ENCODE measurements around the gene B4GALT3. TPM values are rescaled to one million over a fixed set of nuclear protein-coding genes. Genes with fewer than 3 reads are reported as not detected.

B4GALT3 gene
- total and polyA plus RNA-seq, 4 donors = 25.7 to 34.6 (median 31.1) TPM

DNA sequence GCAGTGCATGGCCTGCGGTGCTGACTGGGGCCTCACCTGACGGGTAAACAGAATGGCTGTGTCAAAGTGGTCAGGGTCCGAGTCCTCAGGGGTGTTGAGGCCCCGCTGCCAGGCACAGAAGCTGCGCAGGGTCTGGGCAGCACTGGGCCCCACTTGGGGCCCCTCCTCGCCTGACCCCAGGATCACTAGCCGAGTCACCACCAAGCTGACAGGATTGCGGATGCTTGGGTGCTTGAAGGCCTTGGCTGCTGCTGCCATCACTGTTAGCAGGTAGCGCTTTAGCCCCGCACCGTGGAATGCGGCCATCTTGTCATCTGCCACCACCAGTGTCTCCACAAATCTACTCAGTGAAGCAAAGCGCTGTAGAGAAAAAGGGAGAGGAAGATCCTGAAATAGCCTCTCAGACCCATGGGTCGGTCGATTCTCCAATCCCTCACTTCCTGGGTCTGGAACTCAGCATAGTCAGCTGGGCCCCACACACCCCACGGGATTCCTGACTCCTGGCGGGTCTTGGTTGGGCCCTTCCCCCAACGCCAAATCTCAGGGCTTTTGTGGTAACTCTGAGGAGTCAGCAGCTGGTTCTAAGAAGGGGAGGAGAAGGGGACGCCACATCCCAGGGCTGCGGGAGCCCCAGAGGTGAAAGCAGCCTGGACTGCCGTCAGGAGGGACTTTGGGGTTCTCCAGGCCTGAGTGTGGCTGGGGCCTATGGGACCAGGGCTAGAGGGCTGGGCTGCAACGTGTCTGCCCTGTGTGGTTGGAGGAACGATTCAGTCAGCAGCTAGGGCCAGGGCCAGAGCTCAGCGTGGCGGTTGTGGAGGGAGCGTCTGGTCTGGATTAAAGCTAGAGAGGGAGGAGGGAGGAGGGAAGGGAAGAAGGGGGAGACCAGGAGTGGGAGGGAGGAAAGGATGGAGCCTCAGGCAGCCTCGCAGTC lies 19.5 kb upstream of the B4GALT3 start:
- Histone ChIP-seq H3K9me3 (ENCODE audit: control insufficient read depth in 4 of 4, insufficient read depth in 3 of 4, low read length in 3 of 4) (no peaks in the 10 kb centered on the region), H3K4me3 (peak overlapping the region; percentile 7), H3K27me3 (ENCODE audit: control insufficient read depth in 3 of 3, insufficient read depth in 3 of 3, low read length in 2 of 3) (no peaks in the 10 kb centered on the region), H3K4me1 (ENCODE audit: control insufficient read depth in 5 of 5, insufficient read depth in 5 of 5, low read length in 5 of 5) (peaks cover 0 to 56% (median 37%) of the 10 kb centered on the region in 5 donors), H3K27ac (ENCODE audit: low read depth in 1 of 2, low read length in 1 of 2) (no peak overlapping the region), H3K36me3 (ENCODE audit: control insufficient read depth in 4 of 4, insufficient read depth in 4 of 4, low read length in 4 of 4) (peaks cover 0 to 3% (median 0%) of the 10 kb centered on the region in 4 donors), H3K9ac (ENCODE audit: insufficient read depth in 1 of 2, low read length in 2 of 2) (peak overlapping the region in 1 of 2 donors; percentile 34)
- DNase-seq = peak; percentile 62 to 81 (median 74)
- TF ChIP-seq, protein P1, sequence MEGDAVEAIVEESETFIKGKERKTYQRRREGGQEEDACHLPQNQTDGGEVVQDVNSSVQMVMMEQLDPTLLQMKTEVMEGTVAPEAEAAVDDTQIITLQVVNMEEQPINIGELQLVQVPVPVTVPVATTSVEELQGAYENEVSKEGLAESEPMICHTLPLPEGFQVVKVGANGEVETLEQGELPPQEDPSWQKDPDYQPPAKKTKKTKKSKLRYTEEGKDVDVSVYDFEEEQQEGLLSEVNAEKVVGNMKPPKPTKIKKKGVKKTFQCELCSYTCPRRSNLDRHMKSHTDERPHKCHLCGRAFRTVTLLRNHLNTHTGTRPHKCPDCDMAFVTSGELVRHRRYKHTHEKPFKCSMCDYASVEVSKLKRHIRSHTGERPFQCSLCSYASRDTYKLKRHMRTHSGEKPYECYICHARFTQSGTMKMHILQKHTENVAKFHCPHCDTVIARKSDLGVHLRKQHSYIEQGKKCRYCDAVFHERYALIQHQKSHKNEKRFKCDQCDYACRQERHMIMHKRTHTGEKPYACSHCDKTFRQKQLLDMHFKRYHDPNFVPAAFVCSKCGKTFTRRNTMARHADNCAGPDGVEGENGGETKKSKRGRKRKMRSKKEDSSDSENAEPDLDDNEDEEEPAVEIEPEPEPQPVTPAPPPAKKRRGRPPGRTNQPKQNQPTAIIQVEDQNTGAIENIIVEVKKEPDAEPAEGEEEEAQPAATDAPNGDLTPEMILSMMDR (IDR thresholded peaks at IDR 0.05; ENCODE audit: control extremely low read depth, extremely low read depth) = no peak
- no peak for ATAC-seq (ENCODE audit: insufficient read depth, low FRiP score)
- 83 to 92% methylated on average over 27 of the region's 27 CpGs for WGBS, 2 donors

DNA sequence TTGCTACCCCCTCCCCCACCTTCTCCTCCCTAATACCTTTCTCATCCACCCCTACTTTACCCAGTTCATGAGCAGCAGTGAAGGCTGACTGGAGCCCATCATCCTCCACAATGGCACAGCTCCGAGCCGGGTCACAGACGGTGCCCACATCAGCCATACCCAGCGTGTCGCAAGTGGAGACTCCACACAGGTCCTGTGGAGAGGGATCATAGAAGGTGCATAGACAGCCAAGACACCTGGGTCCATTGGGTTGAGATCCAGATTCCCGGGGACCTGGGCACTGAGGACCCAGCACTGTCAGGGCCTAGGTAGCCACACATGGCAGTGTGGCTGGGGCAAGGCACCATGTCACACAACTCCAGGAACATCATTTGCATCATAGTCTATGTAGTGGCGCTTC lies 18.8 kb upstream of the B4GALT3 start:
- DNase-seq (no peak), ATAC-seq (ENCODE audit: insufficient read depth, low FRiP score) (no peak)
- TF ChIP-seq, protein P1 (IDR thresholded peaks at IDR 0.05; ENCODE audit: control extremely low read depth, extremely low read depth) = no peak
- peaks cover 0 to 49% (median 32%) of the 10 kb centered on the region in 5 donors for H3K4me1 ChIP-seq (ENCODE audit: control insufficient read depth in 5 of 5, insufficient read depth in 5 of 5, low read length in 5 of 5)
- no peaks in the 10 kb centered on the region for H3K27me3 ChIP-seq (ENCODE audit: control insufficient read depth in 3 of 3, insufficient read depth in 3 of 3, low read length in 2 of 3)
- WGBS, 2 donors = 95 to 96% methylated on average over 7 of the region's 7 CpGs
- no peak overlapping the region for H3K9ac ChIP-seq (ENCODE audit: insufficient read depth in 1 of 2, low read length in 2 of 2)
- no peaks in the 10 kb centered on the region for H3K9me3 ChIP-seq (ENCODE audit: control insufficient read depth in 4 of 4, insufficient read depth in 3 of 4, low read length in 3 of 4)
- H3K4me3 ChIP-seq = no peak overlapping the region
- no peak overlapping the region for H3K27ac ChIP-seq (ENCODE audit: low read depth in 1 of 2, low read length in 1 of 2)
- H3K36me3 ChIP-seq (ENCODE audit: control insufficient read depth in 4 of 4, insufficient read depth in 4 of 4, low read length in 4 of 4) = peaks cover 0 to 3% (median 0%) of the 10 kb centered on the region in 4 donors

DNA sequence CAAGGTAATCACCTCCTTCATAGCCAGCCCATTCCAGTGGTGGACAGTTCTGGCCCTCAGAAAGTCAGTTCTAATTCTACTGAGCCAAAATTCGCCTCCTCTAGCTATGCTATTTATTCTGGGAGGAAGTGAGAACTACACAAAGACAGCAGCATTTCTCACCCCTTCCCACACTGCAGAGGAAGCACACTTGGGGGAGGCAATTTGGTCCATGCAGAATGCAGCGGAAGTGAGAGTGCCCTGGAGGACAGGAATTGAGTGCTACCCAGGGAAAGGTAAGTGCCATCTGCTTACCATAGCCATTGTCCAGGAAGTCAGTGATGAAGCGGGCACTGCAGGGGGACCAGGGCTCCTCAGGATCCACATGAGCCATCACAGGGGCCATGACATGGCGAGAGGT lies 17.9 kb upstream of the B4GALT3 start:
- TF ChIP-seq, protein P1 (IDR thresholded peaks at IDR 0.05; ENCODE audit: control extremely low read depth, extremely low read depth) = no peak
- 71 to 74% methylated on average over 4 of the region's 4 CpGs for WGBS, 2 donors
- H3K9me3 ChIP-seq (ENCODE audit: control insufficient read depth in 4 of 4, insufficient read depth in 3 of 4, low read length in 3 of 4) = no peaks in the 10 kb centered on the region
- no peak overlapping the region for H3K27ac ChIP-seq (ENCODE audit: low read depth in 1 of 2, low read length in 1 of 2)
- H3K4me3 ChIP-seq = no peak overlapping the region
- peaks cover 0 to 40% (median 23%) of the 10 kb centered on the region in 5 donors for H3K4me1 ChIP-seq (ENCODE audit: control insufficient read depth in 5 of 5, insufficient read depth in 5 of 5, low read length in 5 of 5)
- ATAC-seq (ENCODE audit: insufficient read depth, low FRiP score) = no peak
- no peak for DNase-seq
- no peak overlapping the region for H3K9ac ChIP-seq (ENCODE audit: insufficient read depth in 1 of 2, low read length in 2 of 2)
- H3K27me3 ChIP-seq (ENCODE audit: control insufficient read depth in 3 of 3, insufficient read depth in 3 of 3, low read length in 2 of 3) = no peaks in the 10 kb centered on the region
- peaks cover 0 to 5% (median 0%) of the 10 kb centered on the region in 4 donors for H3K36me3 ChIP-seq (ENCODE audit: control insufficient read depth in 4 of 4, insufficient read depth in 4 of 4, low read length in 4 of 4)

Data from lung (tissue), 12 donors.